Vagina (tissue), 2 donors: ENCODE data around the gene DNAH1.

Experiments
- CTCF ChIP-seq, 3 experiments: fragments of 450-650 bp in 2 of 3; fragments of 200-600 bp in 1 of 3; sonication (generic) in 1 of 3; IDR thresholded peaks; one replicate each; pipeline ENCODE4 v1.5.1; 2017 to 2019; ENCODE audit warnings: antibody characterized with exemption in 3 of 3, mild to moderate bottlenecking in 2 of 3, moderate library complexity in 2 of 3
- POLR2A ChIP-seq, 2 donors: fragments of 450-650 bp; IDR thresholded peaks; one replicate each; pipeline ENCODE4 v1.6.1; 2017; ENCODE audit warnings: antibody characterized with exemption in 2 of 2, mild to moderate bottlenecking in 2 of 2, moderate library complexity in 2 of 2

- no peak for TF ChIP-seq CTCF (IDR thresholded peaks at IDR 0.05)
- TF ChIP-seq POLR2A (IDR thresholded peaks at IDR 0.05), result no peak
Measured at GRCh38 chr3:52433328-52433995, 117.3 kb downstream of the DNAH1 start.
